ENCODE data around the gene TPMT. TPM values are rescaled to one million over a fixed set of nuclear protein-coding genes. Genes with fewer than 3 reads are reported as not detected.

The TPMT gene
- total and polyA plus RNA-seq, 2 of the 13 experiments (the other 11 are each of a cell fraction or from before 2014, with no cell fraction given) = 11.1 to 22.8 TPM

DNA sequence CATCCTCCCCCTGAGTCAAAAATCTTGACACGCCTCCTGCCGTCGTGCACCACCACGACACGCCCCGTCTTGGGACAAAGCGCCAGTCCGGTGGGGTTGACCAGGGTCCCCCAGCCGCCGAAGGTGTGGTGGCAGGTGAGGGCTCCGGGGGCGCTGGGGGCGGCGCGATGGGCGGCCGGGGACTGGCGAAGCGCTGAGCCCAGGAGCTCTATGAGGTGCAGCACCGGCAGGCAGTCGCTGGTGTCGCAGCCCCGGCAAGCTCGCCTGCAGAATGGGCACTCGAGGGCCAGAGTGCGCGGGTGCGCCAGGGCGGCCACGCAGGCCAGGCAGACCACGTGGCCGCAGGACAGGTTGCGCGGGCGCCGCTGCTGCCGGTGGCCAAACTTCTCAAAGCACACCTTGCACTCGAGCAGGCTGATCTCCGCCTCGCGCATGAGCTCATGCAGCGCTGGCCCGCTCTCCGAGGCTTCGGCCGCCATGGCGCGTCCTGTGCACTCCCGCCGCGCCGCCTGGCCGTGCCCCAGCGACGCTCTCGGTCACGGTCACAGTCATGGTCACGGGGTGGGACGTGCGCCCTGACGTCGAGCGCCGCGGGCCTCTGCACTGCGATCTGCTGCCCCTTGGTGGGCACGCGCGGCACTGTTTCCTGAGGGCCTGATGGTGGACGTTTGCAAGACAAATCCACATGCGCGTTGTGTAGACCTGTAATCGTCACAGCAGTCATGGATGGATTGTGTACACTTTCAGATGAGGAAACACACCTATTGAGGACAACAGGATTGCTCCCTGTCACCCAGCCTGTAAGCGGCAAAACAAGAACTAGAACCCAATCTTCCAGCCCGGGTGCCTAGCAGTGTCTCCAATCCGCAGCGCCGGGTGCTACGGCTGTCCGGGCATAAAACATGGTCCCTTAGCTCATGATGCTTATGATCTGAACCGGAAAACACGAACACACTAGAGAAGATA is 32.5 kb downstream of the TPMT start, which contains the start of gene NHLRC1 (continued):
- TF ChIP-seq ZNF564 (CRISPR knock-in tag; IDR thresholded peaks at IDR 0.05) (peak; percentile 90; the same call in 1 of the 2 replicates), POLR2AphosphoS5 (IDR thresholded peaks at IDR 0.05; ENCODE audit: low read depth, low read length) (no peak), RBM22 (optimal IDR thresholded peaks at IDR 0.05; ENCODE audit: low read length) (no peak), ZNF34 (CRISPR knock-in tag; IDR thresholded peaks at IDR 0.05; ENCODE audit: borderline replicate concordance) (peak; percentile 98; the same call in 1 of the 2 replicates), ZMAT3 (CRISPR knock-in tag; conservative IDR thresholded peaks at IDR 0.05) (peak; percentile 94; the same call in 1 of the 2 replicates), CCAR2 (optimal IDR thresholded peaks at IDR 0.05; ENCODE audit: low read depth, low read length) (no peak), SOX5 (CRISPR knock-in tag; IDR thresholded peaks at IDR 0.05; ENCODE audit: borderline replicate concordance) (peak; percentile 87), SNAI1 (CRISPR knock-in tag; IDR thresholded peaks at IDR 0.05; ENCODE audit: borderline replicate concordance) (0 out of 2 replicates have a peak, but pooled peaks have one; percentile 55), RFXAP (CRISPR knock-in tag; IDR thresholded peaks at IDR 0.05; ENCODE audit: borderline replicate concordance) (peak; percentile 95; the same call in 1 of the 2 replicates), NCOA2 (CRISPR knock-in tag; IDR thresholded peaks at IDR 0.05) (peak; percentile 81), ZNF546 (CRISPR knock-in tag; conservative IDR thresholded peaks at IDR 0.05) (peak; percentile 86), CC2D1A (CRISPR knock-in tag; IDR thresholded peaks at IDR 0.05) (no peak), ZNF670 (CRISPR knock-in tag; IDR thresholded peaks at IDR 0.05; ENCODE audit: borderline replicate concordance) (peak; percentile 96; the same call in 1 of the 2 replicates), HINFP (CRISPR knock-in tag; IDR thresholded peaks at IDR 0.05; ENCODE audit: low read depth) (peak; percentile 95), ZNF354B (CRISPR knock-in tag; IDR thresholded peaks at IDR 0.05) (peak; percentile 93; the same call in 1 of the 2 replicates), ZNF770 (CRISPR knock-in tag; IDR thresholded peaks at IDR 0.05) (peak; percentile 81), MTA1 (CRISPR knock-in tag; IDR thresholded peaks at IDR 0.05; ENCODE audit: borderline replicate concordance) (peak; percentile 99), ZNF776 (CRISPR knock-in tag; IDR thresholded peaks at IDR 0.05) (peak; percentile 100), ZNF704 (CRISPR knock-in tag; IDR thresholded peaks at IDR 0.05; ENCODE audit: borderline replicate concordance) (peak; percentile 95), ETV6 (CRISPR knock-in tag; conservative IDR thresholded peaks at IDR 0.05) (peak; percentile 83; the same call in 1 of the 2 replicates)
- TF ChIP-seq, protein P1, sequence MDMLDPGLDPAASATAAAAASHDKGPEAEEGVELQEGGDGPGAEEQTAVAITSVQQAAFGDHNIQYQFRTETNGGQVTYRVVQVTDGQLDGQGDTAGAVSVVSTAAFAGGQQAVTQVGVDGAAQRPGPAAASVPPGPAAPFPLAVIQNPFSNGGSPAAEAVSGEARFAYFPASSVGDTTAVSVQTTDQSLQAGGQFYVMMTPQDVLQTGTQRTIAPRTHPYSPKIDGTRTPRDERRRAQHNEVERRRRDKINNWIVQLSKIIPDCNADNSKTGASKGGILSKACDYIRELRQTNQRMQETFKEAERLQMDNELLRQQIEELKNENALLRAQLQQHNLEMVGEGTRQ (IDR thresholded peaks at IDR 0.05; ENCODE audit: low read depth, low read length) = peak; percentile 57
- TF ChIP-seq, protein P1 (CRISPR knock-in tag; IDR thresholded peaks at IDR 0.05; ENCODE audit: borderline replicate concordance) = peak; percentile 80

Data from HepG2 (cell line).